HepG2 (cell line): ENCODE data around the gene CLASP1. TPM values are rescaled to one million over a fixed set of nuclear protein-coding genes. Genes with fewer than 3 reads are reported as not detected.

ENCODE experiments used
- ATAC-seq: fragments of 200-7000 bp; cut with Tn5 transposase; 3 replicates; pipeline ENCODE4 v1.9.1; 2020; ENCODE audit warnings: mild to moderate bottlenecking, moderate library complexity
- BruUV-seq: library from RNA; stranded (reverse); fragments of 400-500 nt; replicated peaks from 2 replicates; lab custom pipeline; 2021; lab: Mats Ljungman, UMichigan
- CTCF ChIA-PET: fragments of 300-600 bp; formaldehyde crosslinking; extraction: SDS; loops from one replicate; lab custom pipeline; 2021; ENCODE audit warnings: low total read pairs, inconsistent platforms, low intra/inter-chr PET ratio; lab: Yijun Ruan, JAX
- POLR2A ChIA-PET: fragments of 350-600 bp; sonication (Branson Sonifier 250); formaldehyde crosslinking; loops from one replicate; lab custom pipeline; 2020; ENCODE audit warnings: antibody characterized with exemption, inconsistent platforms; lab: Yijun Ruan, JAX
- DNase-seq: peaks from one replicate; pipeline ENCODE4 v3.0.0-alpha.2; 2015; ENCODE audit warnings: low spot score
- FAIRE-seq: peaks from 3 replicates; lab custom pipeline; 2011; peaks lifted over from hg19 to GRCh38; lab: Jason Lieb, UNC
- H2AFZ ChIP-seq: one replicate; pipeline ENCODE4 v1.6.1; 2011; ENCODE audit warnings: low read length, inconsistent platforms
- H3K27ac ChIP-seq: fragments of 300-600 bp; 3 replicates; pipeline ENCODE4 v1.8.0; 2011; ENCODE audit warnings: mixed run types, mild to moderate bottlenecking, mixed read lengths, low read length, inconsistent platforms; ENCODE audit not compliant: insufficient read depth; ENCODE audit errors: extremely low read length
- H3K27me3 ChIP-seq, 2 experiments: fragments of 200-600 bp in 1 of 2; 2 replicates in 1 of 2; 3 replicates in 1 of 2; pipeline versions ENCODE4 v1.6.0 to v1.8.0; 2011; ENCODE audit warnings: low read length in 2 of 2, mild to moderate bottlenecking in 2 of 2, moderate library complexity in 2 of 2, inconsistent platforms in 1 of 2; ENCODE audit not compliant: insufficient read depth in 2 of 2, control insufficient read depth in 1 of 2
- H3K36me3 ChIP-seq, 2 experiments: fragments of 200-600 bp in 1 of 2; replicated peaks in 1 of 2; 2 replicates in 1 of 2; 3 replicates in 1 of 2; pipeline versions ENCODE4 v1.5.1 to v1.8.0; 2011; ENCODE audit warnings: low read length in 2 of 2, inconsistent platforms in 1 of 2; ENCODE audit not compliant: insufficient read depth in 2 of 2, control insufficient read depth in 1 of 2
- H3K4me1 ChIP-seq: 2 replicates; pipeline ENCODE4 v1.5.1; 2012; ENCODE audit warnings: low read length, inconsistent platforms; ENCODE audit not compliant: insufficient read depth
- H3K4me2 ChIP-seq: 2 replicates; pipeline ENCODE4 v1.6.0; 2011; ENCODE audit warnings: low read depth, low read length, inconsistent platforms
- H3K4me3 ChIP-seq, 3 experiments: fragments of 200-600 bp in 1 of 3; sonication (generic), shearing (Covaris generic) in 1 of 3; replicated peaks in 1 of 3; 2 replicates each; pipeline ENCODE4 v1.5.1; 2011 to 2016; ENCODE audit warnings: low read length in 3 of 3, inconsistent platforms in 2 of 3, low read depth in 2 of 3, mild to moderate bottlenecking in 2 of 3, control low read depth in 1 of 3, mixed read lengths in 1 of 3; ENCODE audit not compliant: insufficient read depth in 1 of 3
- H3K79me2 ChIP-seq: one replicate; pipeline ENCODE4 v1.6.1; 2011; ENCODE audit warnings: low read length, inconsistent platforms; ENCODE audit not compliant: insufficient read depth
- H3K9ac ChIP-seq: 2 replicates; pipeline ENCODE4 v1.6.0; 2011; ENCODE audit warnings: mild to moderate bottlenecking, low read depth, low read length, inconsistent platforms; ENCODE audit not compliant: insufficient read depth
- H3K9me3 ChIP-seq: 2 replicates; pipeline ENCODE4 v1.5.1; 2012; ENCODE audit warnings: mild to moderate bottlenecking, low read length
- H4K20me1 ChIP-seq: 2 replicates; pipeline ENCODE4 v1.6.0; 2011; ENCODE audit warnings: inconsistent platforms, mild to moderate bottlenecking, low read length, moderate library complexity; ENCODE audit not compliant: insufficient read depth
- DNMT3B ChIP-seq: conservative IDR thresholded peaks from 2 replicates; pipeline ENCODE4 v1.6.1; 2016; ENCODE audit warnings: missing biosample characterization, control low read depth
- EEA1 ChIP-seq: sonication (generic); formaldehyde crosslinking; IDR thresholded peaks from 2 replicates; pipeline ENCODE4 v1.5.1; 2020; ENCODE audit warnings: mild to moderate bottlenecking, missing genetic modification reagents, borderline replicate concordance
- FOXJ3 ChIP-seq: sonication (generic); formaldehyde crosslinking; IDR thresholded peaks from 2 replicates; pipeline ENCODE4 v1.4.0; 2020; ENCODE audit warnings: missing genetic modification reagents, mild to moderate bottlenecking, borderline replicate concordance
- GATAD2A ChIP-seq: IDR thresholded peaks from 2 replicates; pipeline ENCODE4 v1.6.1; 2016
- KLF9 ChIP-seq: IDR thresholded peaks from 2 replicates; pipeline ENCODE4 v1.6.1; 2016; ENCODE audit warnings: low read depth
- NAIF1 ChIP-seq: sonication (generic); formaldehyde crosslinking; IDR thresholded peaks from 2 replicates; pipeline ENCODE4 v1.5.0; 2020; ENCODE audit warnings: mild to moderate bottlenecking, missing genetic modification reagents, borderline replicate concordance
- NCOA1 ChIP-seq: sonication (generic); formaldehyde crosslinking; IDR thresholded peaks from 2 replicates; pipeline ENCODE4 v1.9.0; 2021; ENCODE audit warnings: missing genetic modification reagents
- NR2F6 ChIP-seq, 2 experiments: IDR thresholded peaks; 2 replicates each; pipeline ENCODE4 v1.6.1; 2016; ENCODE audit warnings: antibody characterized with exemption in 1 of 2, mild to moderate bottlenecking in 1 of 2
- RBM39 ChIP-seq: fragments of 200-400 bp; formaldehyde crosslinking; IDR thresholded peaks from one replicate; pipeline ENCODE4 v1.6.1; 2018; ENCODE audit warnings: antibody characterized with exemption, mild to moderate bottlenecking, low read depth, low read length; ENCODE audit not compliant: poor library complexity, severe bottlenecking
- SP2 ChIP-seq: sonication (generic); formaldehyde crosslinking; IDR thresholded peaks from 2 replicates; pipeline ENCODE4 v1.5.1; 2020; ENCODE audit warnings: mild to moderate bottlenecking, missing genetic modification reagents
- TCF12 ChIP-seq, 2 experiments: fragments of 450-650 bp in 1 of 2; sonication (generic) in 1 of 2; formaldehyde crosslinking in 1 of 2; IDR thresholded peaks; 2 replicates each; pipeline versions ENCODE4 v1.6.1 to v1.8.0; 2017 to 2022; ENCODE audit warnings: antibody characterized with exemption in 1 of 2, mild to moderate bottlenecking in 1 of 2, missing genetic modification reagents in 1 of 2, moderate library complexity in 1 of 2
- ZBTB7A ChIP-seq: sonication (generic); formaldehyde crosslinking; IDR thresholded peaks from 2 replicates; pipeline ENCODE4 v1.8.0; 2022; ENCODE audit warnings: mild to moderate bottlenecking, missing genetic modification reagents
- ZC3H13 ChIP-seq: sonication (generic); formaldehyde crosslinking; IDR thresholded peaks from 2 replicates; pipeline ENCODE4 v1.8.1; 2023; ENCODE audit warnings: mild to moderate bottlenecking, missing genetic modification reagents, moderate library complexity
- ZNF234 ChIP-seq: sonication (generic); formaldehyde crosslinking; conservative IDR thresholded peaks from 2 replicates; pipeline ENCODE4 v1.5.1; 2020; ENCODE audit warnings: mild to moderate bottlenecking, missing genetic modification reagents
- ZNF333 ChIP-seq: sonication (generic); formaldehyde crosslinking; IDR thresholded peaks from 2 replicates; pipeline ENCODE4 v1.4.0; 2020; ENCODE audit warnings: mild to moderate bottlenecking, missing genetic modification reagents, borderline replicate concordance
- ZNF354B ChIP-seq: sonication (generic); formaldehyde crosslinking; IDR thresholded peaks from 2 replicates; pipeline ENCODE4 v1.8.0; 2022; ENCODE audit warnings: mild to moderate bottlenecking, missing genetic modification reagents
- ZNF44 ChIP-seq: sonication (generic); formaldehyde crosslinking; IDR thresholded peaks from 2 replicates; pipeline ENCODE4 v1.5.1; 2020; ENCODE audit warnings: mild to moderate bottlenecking, missing genetic modification reagents
- ZNF747 ChIP-seq: sonication (generic); formaldehyde crosslinking; IDR thresholded peaks from 2 replicates; pipeline ENCODE4 v1.8.1; 2023; ENCODE audit warnings: missing genetic modification reagents, mild to moderate bottlenecking, borderline replicate concordance
- WGBS: methylation state at CpG from one replicate; pipeline ENCODE4 v1.1.6; 2017; ENCODE audit warnings: low lambda C conversion rate; 5-methylcytosine and 5-hydroxymethylcytosine counted together
- in situ Hi-C: cut with HindIII; loops from 2 replicates; pipeline ENCODE4 v1.10.0; 2017; ENCODE audit warnings: low pct_unique_long_range_greater_than_20kb; ENCODE audit not compliant: extremely low pct_ligation_motif_present
- intact Hi-C: fragments of 100-400 bp; cut with micrococcal nuclease; formaldehyde crosslinking; loops from one replicate; pipeline ENCODE4 v1.10.0; 2022; ENCODE audit not compliant: unreplicated experiment
- polyA plus RNA-seq, 8 experiments: library from polyadenylated mRNA; depleted of rRNA in 3 of 8; stranded (reverse) in 7 of 8; unstranded in 1 of 8; fragments of >200 nt; fragmentation: Illumina TruSeq in 4 of 8; extraction: Trizol in 4 of 8; gene quantifications; 2 replicates each; pipeline versions ENCODE4 v1.2.1 to v1.2.3, GENCODE V29; 2011 to 2016; ENCODE audit warnings: low read depth in 4 of 8, missing spikeins in 1 of 8, mixed read lengths in 1 of 8; ENCODE audit not compliant: insufficient read depth in 1 of 8
- total RNA-seq, 5 experiments: library from RNA; depleted of rRNA; stranded (reverse); fragments of >200 nt; fragmentation: Illumina TruSeq; extraction: Trizol; gene quantifications; 2 replicates each; pipeline ENCODE4 v1.2.3, GENCODE V29; 2016; ENCODE audit warnings: low read depth in 1 of 5
- TF ChIP-seq, protein P1 (sequence below): sonication (generic); formaldehyde crosslinking; IDR thresholded peaks from 2 replicates; pipeline ENCODE4 v1.4.0; 2020; ENCODE audit warnings: missing genetic modification reagents, borderline replicate concordance
- TF ChIP-seq, protein P2 (sequence below): sonication (generic); formaldehyde crosslinking; IDR thresholded peaks from 2 replicates; pipeline ENCODE4 v1.4.0; 2020; ENCODE audit warnings: missing genetic modification reagents, low read depth, mild to moderate bottlenecking, borderline replicate concordance

CLASP1 gene
- total and polyA plus RNA-seq, 2 of the 13 experiments (the other 11 are each of a cell fraction or from before 2014, with no cell fraction given) = 11.7 to 47.9 TPM

DNA sequence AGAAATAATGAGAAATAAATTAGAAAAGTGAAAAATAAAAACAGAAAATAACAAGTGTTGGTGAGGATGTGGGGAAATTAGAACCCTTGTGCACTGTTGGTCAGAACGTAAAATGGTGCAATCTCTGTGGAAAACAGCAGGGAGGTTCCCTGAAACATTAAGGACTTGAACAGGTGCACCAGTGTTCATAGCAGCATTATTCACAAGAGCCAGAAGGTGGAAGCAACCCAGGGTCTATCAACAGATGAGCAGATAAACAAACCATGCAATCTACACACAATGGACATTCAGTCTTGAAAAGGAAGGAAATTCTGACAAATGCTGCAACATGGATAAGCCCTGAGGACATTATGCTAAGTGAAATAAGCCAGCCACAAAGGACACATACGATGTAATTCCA, 306.1 kb downstream of the CLASP1 start:
- Histone ChIP-seq H3K27me3 (no peaks in the 10 kb centered on the region), H3K4me3 (no peak overlapping the region), H3K27ac (no peak overlapping the region), H3K9ac (no peak overlapping the region), H3K79me2 (no peaks in the 10 kb centered on the region), H3K9me3 (no peaks in the 10 kb centered on the region), H2AFZ (no peak overlapping the region), H3K4me2 (no peak overlapping the region), H3K4me1 (no peaks in the 10 kb centered on the region), H3K36me3 (peaks cover 39 to 69% of the 10 kb centered on the region in 2 experiments; a peak in 4 of 5 replicates), H4K20me1 (no peaks in the 10 kb centered on the region)
- BruUV-seq = no TSS peak
- CTCF ChIA-PET = no interaction called here
- DNase-seq (no peak), FAIRE-seq (no peak), ATAC-seq (no peak)
- in situ Hi-C loops (no loop called here), intact Hi-C loops (no loop called here)
- 93% methylated on average over 2 of the region's 2 CpGs for WGBS
- TF ChIP-seq DNMT3B (CRISPR knock-in tag) (no peak), NCOA1 (CRISPR knock-in tag) (no peak), RBM39 (no peak), EEA1 (CRISPR knock-in tag) (no peak), NAIF1 (CRISPR knock-in tag) (no peak), ZBTB7A (CRISPR knock-in tag) (no peak), SP2 (no peak), ZNF44 (CRISPR knock-in tag) (no peak), ZNF747 (CRISPR knock-in tag) (no peak), GATAD2A (CRISPR knock-in tag) (no peak), ZC3H13 (CRISPR knock-in tag) (no peak), ZNF234 (no peak), TCF12 (IDR thresholded peaks at IDR 0.05) (no peak), TCF12 (CRISPR knock-in tag; IDR thresholded peaks at IDR 0.05) (no peak), ZNF354B (CRISPR knock-in tag) (no peak), NR2F6 (IDR thresholded peaks at IDR 0.05) (no peak), NR2F6 (CRISPR knock-in tag; IDR thresholded peaks at IDR 0.05) (no peak), KLF9 (CRISPR knock-in tag) (no peak), FOXJ3 (CRISPR knock-in tag) (no peak), ZNF333 (CRISPR knock-in tag) (no peak)
- TF ChIP-seq, protein P1, sequence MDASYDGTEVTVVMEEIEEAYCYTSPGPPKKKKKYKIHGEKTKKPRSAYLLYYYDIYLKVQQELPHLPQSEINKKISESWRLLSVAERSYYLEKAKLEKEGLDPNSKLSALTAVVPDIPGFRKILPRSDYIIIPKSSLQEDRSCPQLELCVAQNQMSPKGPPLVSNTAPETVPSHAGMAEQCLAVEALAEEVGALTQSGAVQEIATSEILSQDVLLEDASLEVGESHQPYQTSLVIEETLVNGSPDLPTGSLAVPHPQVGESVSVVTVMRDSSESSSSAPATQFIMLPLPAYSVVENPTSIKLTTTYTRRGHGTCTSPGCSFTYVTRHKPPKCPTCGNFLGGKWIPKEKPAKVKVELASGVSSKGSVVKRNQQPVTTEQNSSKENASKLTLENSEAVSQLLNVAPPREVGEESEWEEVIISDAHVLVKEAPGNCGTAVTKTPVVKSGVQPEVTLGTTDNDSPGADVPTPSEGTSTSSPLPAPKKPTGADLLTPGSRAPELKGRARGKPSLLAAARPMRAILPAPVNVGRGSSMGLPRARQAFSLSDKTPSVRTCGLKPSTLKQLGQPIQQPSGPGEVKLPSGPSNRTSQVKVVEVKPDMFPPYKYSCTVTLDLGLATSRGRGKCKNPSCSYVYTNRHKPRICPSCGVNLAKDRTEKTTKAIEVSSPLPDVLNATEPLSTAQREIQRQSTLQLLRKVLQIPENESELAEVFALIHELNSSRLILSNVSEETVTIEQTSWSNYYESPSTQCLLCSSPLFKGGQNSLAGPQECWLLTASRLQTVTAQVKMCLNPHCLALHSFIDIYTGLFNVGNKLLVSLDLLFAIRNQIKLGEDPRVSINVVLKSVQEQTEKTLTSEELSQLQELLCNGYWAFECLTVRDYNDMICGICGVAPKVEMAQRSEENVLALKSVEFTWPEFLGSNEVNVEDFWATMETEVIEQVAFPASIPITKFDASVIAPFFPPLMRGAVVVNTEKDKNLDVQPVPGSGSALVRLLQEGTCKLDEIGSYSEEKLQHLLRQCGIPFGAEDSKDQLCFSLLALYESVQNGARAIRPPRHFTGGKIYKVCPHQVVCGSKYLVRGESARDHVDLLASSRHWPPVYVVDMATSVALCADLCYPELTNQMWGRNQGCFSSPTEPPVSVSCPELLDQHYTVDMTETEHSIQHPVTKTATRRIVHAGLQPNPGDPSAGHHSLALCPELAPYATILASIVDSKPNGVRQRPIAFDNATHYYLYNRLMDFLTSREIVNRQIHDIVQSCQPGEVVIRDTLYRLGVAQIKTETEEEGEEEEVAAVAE (CRISPR knock-in tag) = no peak
- TF ChIP-seq, protein P2, sequence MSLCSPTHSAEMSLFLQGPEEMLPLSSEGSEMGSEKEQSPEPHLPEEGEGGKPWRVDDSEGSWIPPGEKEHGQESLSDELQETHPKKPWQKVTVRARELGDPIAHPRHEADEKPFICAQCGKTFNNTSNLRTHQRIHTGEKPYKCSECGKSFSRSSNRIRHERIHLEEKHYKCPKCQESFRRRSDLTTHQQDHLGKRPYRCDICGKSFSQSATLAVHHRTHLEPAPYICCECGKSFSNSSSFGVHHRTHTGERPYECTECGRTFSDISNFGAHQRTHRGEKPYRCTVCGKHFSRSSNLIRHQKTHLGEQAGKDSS (CRISPR knock-in tag) = no peak
- POLR2A ChIA-PET = no interaction called here
